ENCODE measurements around the gene STAMBPL1. TPM values are rescaled to one million over a fixed set of nuclear protein-coding genes. Genes with fewer than 3 reads are reported as not detected.

The STAMBPL1 gene
- total and polyA plus RNA-seq, 4 donors: 1.7 to 24.5 (median 5.1) TPM

DNA sequence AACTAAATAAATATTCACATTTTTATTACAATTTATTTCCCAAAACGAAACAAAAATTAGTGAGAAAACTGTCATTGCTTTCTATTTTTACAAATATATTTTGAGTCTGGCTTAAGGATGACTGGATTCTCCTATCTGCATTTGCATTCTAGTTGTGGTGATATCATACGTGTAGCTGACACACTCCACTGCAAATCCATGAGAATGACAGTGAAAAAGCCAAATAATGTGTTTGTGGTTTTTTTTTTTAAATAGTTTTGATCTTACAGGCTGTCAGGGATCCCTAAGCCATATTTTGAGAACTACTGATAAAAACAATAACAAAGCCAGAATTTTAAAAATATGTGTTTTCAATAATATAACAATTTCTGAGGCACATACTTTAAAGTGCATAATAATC, 5.8 kb upstream of the STAMBPL1 start:
- 73 to 85% methylated on average over 2 of the region's 2 CpGs for WGBS, 2 donors
- H3K4me3 ChIP-seq: no peak overlapping the region
- H3K27ac ChIP-seq (ENCODE audit: low read depth in 1 of 2, low read length in 1 of 2): no peak overlapping the region
- peak overlapping the region in 1 of 2 donors; percentile 23 for H3K9ac ChIP-seq (ENCODE audit: insufficient read depth in 1 of 2, low read length in 2 of 2)
- H3K9me3 ChIP-seq (ENCODE audit: control insufficient read depth in 4 of 4, insufficient read depth in 3 of 4, low read length in 3 of 4): peaks cover 0 to 2% (median 0%) of the 10 kb centered on the region in 4 donors
- ATAC-seq (ENCODE audit: insufficient read depth, low FRiP score): no peak
- H3K27me3 ChIP-seq (ENCODE audit: control insufficient read depth in 3 of 3, insufficient read depth in 3 of 3, low read length in 2 of 3): no peaks in the 10 kb centered on the region
- DNase-seq: peak in 2 of 3 donors; percentile 53 to 61
- peaks cover 0 to 26% (median 0%) of the 10 kb centered on the region in 5 donors for H3K4me1 ChIP-seq (ENCODE audit: control insufficient read depth in 5 of 5, insufficient read depth in 5 of 5, low read length in 5 of 5)
- TF ChIP-seq, protein P1, sequence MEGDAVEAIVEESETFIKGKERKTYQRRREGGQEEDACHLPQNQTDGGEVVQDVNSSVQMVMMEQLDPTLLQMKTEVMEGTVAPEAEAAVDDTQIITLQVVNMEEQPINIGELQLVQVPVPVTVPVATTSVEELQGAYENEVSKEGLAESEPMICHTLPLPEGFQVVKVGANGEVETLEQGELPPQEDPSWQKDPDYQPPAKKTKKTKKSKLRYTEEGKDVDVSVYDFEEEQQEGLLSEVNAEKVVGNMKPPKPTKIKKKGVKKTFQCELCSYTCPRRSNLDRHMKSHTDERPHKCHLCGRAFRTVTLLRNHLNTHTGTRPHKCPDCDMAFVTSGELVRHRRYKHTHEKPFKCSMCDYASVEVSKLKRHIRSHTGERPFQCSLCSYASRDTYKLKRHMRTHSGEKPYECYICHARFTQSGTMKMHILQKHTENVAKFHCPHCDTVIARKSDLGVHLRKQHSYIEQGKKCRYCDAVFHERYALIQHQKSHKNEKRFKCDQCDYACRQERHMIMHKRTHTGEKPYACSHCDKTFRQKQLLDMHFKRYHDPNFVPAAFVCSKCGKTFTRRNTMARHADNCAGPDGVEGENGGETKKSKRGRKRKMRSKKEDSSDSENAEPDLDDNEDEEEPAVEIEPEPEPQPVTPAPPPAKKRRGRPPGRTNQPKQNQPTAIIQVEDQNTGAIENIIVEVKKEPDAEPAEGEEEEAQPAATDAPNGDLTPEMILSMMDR (IDR thresholded peaks at IDR 0.05; ENCODE audit: control extremely low read depth, extremely low read depth): no peak
- no peaks in the 10 kb centered on the region for H3K36me3 ChIP-seq (ENCODE audit: control insufficient read depth in 4 of 4, insufficient read depth in 4 of 4, low read length in 4 of 4)

DNA sequence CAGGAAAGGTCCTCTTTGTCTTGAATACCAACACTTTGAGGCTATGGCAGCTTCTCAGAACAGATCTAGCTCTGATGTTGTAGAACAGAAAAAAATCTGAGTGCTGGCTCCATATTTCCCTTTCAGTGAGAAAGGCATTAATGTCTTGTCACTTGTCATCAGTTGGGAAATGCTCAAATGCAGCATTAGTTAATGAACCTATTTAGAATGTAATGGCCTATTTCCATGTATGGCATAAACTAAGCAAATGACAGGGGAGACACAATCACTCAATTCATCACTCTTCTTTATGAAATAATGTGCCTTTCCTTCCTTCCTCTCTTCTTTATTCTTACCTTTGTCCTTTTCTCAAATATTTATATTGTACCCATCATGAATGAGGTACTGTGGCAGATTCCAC, 5.0 kb upstream of the STAMBPL1 start:
- Histone ChIP-seq H3K4me3 (no peak overlapping the region), H3K36me3 (ENCODE audit: control insufficient read depth in 4 of 4, insufficient read depth in 4 of 4, low read length in 4 of 4) (no peaks in the 10 kb centered on the region), H3K27ac (ENCODE audit: low read depth in 1 of 2, low read length in 1 of 2) (no peak overlapping the region), H3K27me3 (ENCODE audit: control insufficient read depth in 3 of 3, insufficient read depth in 3 of 3, low read length in 2 of 3) (no peaks in the 10 kb centered on the region), H3K9me3 (ENCODE audit: control insufficient read depth in 4 of 4, insufficient read depth in 3 of 4, low read length in 3 of 4) (peaks cover 0 to 2% (median 0%) of the 10 kb centered on the region in 4 donors), H3K4me1 (ENCODE audit: control insufficient read depth in 5 of 5, insufficient read depth in 5 of 5, low read length in 5 of 5) (peaks cover 0 to 25% (median 2%) of the 10 kb centered on the region in 5 donors), H3K9ac (ENCODE audit: insufficient read depth in 1 of 2, low read length in 2 of 2) (no peak overlapping the region)
- TF ChIP-seq, protein P1 (IDR thresholded peaks at IDR 0.05; ENCODE audit: control extremely low read depth, extremely low read depth): no peak
- no peak for ATAC-seq (ENCODE audit: insufficient read depth, low FRiP score)
- DNase-seq: peak in 1 of 3 donors; percentile 22

DNA sequence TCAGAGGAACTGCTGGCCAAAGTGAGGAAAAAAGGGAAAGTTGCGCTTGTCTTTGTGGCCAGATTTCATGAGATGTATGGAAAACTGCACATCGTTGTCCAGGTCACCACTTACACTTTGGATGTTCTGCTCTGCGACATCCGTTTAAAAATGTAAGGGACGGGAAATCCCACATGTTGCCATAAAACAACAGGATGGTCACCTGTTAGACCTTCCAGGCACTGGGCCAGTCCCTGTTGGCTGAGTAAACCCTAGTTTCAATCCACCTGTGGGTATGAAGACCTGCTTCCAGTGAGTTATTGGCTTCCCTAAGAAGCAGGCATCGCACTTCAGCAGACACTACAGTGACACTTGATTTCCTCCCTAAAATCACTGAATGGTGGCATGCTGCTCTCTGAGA, 2.7 kb upstream of the STAMBPL1 start:
- H3K9me3 ChIP-seq (ENCODE audit: control insufficient read depth in 4 of 4, insufficient read depth in 3 of 4, low read length in 3 of 4): peaks cover 0 to 2% (median 0%) of the 10 kb centered on the region in 4 donors
- WGBS, 2 donors: 86 to 92% methylated on average over 6 of the region's 6 CpGs

More for the DNA sequence above, 2.7 kb upstream of the STAMBPL1 start:
- H3K4me1 ChIP-seq (ENCODE audit: control insufficient read depth in 5 of 5, insufficient read depth in 5 of 5, low read length in 5 of 5): peaks cover 0 to 38% (median 2%) of the 10 kb centered on the region in 5 donors
- no peak overlapping the region for H3K27ac ChIP-seq (ENCODE audit: low read depth in 1 of 2, low read length in 1 of 2)
- H3K36me3 ChIP-seq (ENCODE audit: control insufficient read depth in 4 of 4, insufficient read depth in 4 of 4, low read length in 4 of 4): no peaks in the 10 kb centered on the region
- no peak overlapping the region for H3K4me3 ChIP-seq
- H3K27me3 ChIP-seq (ENCODE audit: control insufficient read depth in 3 of 3, insufficient read depth in 3 of 3, low read length in 2 of 3): no peaks in the 10 kb centered on the region
- no peak for ATAC-seq (ENCODE audit: insufficient read depth, low FRiP score)
- H3K9ac ChIP-seq (ENCODE audit: insufficient read depth in 1 of 2, low read length in 2 of 2): no peak overlapping the region
- no peak for DNase-seq
- TF ChIP-seq, protein P1 (IDR thresholded peaks at IDR 0.05; ENCODE audit: control extremely low read depth, extremely low read depth): no peak
